DND-41 (cell line): ENCODE results near the gene SCLT1.

Source experiments
- EZH2 ChIP-seq: IDR thresholded peaks from 3 replicates; pipeline ENCODE4 v1.6.1; 2012; ENCODE audit warnings: borderline replicate concordance, low read depth, mild to moderate bottlenecking, moderate library complexity, low read length, inconsistent platforms; ENCODE audit not compliant: severe bottlenecking
- TF ChIP-seq, protein P1 (sequence below): IDR thresholded peaks from 2 replicates; pipeline ENCODE4 v1.5.1; 2012; ENCODE audit warnings: borderline replicate concordance, low read length, moderate library complexity, mild to moderate bottlenecking; ENCODE audit not compliant: poor library complexity, severe bottlenecking; ENCODE audit errors: extremely low read depth

DNA sequence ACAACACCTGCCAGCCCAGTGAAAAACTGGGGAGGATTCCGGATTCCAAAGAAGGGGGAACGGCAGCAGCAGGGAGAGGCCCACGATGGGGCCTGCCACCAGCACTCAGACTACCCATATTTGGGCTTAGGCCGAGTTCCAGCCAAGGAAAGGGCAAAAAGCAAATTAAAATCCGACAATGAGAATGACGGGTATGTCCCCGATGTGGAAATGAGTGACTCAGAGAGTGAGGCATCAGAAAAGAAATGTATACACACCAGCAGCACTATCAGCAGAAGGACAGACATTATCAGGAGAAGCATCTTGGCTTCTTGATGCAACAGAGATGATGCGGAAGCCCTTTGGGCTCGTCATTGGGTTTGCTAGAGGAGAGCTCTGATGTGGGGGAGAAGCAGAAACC lies 221.4 kb downstream of the SCLT1 start:
- TF ChIP-seq, protein P1, sequence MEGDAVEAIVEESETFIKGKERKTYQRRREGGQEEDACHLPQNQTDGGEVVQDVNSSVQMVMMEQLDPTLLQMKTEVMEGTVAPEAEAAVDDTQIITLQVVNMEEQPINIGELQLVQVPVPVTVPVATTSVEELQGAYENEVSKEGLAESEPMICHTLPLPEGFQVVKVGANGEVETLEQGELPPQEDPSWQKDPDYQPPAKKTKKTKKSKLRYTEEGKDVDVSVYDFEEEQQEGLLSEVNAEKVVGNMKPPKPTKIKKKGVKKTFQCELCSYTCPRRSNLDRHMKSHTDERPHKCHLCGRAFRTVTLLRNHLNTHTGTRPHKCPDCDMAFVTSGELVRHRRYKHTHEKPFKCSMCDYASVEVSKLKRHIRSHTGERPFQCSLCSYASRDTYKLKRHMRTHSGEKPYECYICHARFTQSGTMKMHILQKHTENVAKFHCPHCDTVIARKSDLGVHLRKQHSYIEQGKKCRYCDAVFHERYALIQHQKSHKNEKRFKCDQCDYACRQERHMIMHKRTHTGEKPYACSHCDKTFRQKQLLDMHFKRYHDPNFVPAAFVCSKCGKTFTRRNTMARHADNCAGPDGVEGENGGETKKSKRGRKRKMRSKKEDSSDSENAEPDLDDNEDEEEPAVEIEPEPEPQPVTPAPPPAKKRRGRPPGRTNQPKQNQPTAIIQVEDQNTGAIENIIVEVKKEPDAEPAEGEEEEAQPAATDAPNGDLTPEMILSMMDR: no peak
- no peak for TF ChIP-seq EZH2
